Mucosa of descending colon (tissue), 3 donors: ENCODE data around the gene GPRC5B. TPM values are rescaled to one million over a fixed set of nuclear protein-coding genes. Genes with fewer than 3 reads are reported as not detected.

Experiments
- ATAC-seq: fragments of 200-7000 bp; cut with Tn5 transposase; one replicate; pipeline ENCODE4 v1.9.1; 2020; ENCODE audit warnings: mild to moderate bottlenecking, moderate library complexity
- DNase-seq, 3 donors: peaks; one replicate each; pipeline ENCODE4 v3.0.0-alpha.2; 2020
- H3K36me3 ChIP-seq: fragments of 200-600 bp; one replicate; pipeline ENCODE4 v1.8.0; 2021; ENCODE audit warnings: low read depth, mild to moderate bottlenecking
- H3K4me1 ChIP-seq: fragments of 200-600 bp; one replicate; pipeline ENCODE4 v1.8.0; 2021; ENCODE audit warnings: low read depth, mild to moderate bottlenecking
- H3K4me3 ChIP-seq: fragments of 200-600 bp; one replicate; pipeline ENCODE4 v1.8.0; 2021; ENCODE audit warnings: mild to moderate bottlenecking
- H3K9me3 ChIP-seq: fragments of 200-600 bp; one replicate; pipeline ENCODE4 v1.8.0; 2021; ENCODE audit warnings: mild to moderate bottlenecking
- intact Hi-C, 2 donors: fragments of 100-400 bp; cut with DNase I in 1 of 2; cut with micrococcal nuclease in 1 of 2; formaldehyde crosslinking; loops; one replicate each; pipeline versions ENCODE4 v1.11.0 to v1.11.1; 2022; cut with DNase I, micrococcal nuclease
- total RNA-seq, 3 donors: library from RNA; stranded (reverse); fragmentation: NEBNext Ultra II Directional in 2 of 3; extraction: Animal tissue kit (Norgen Biotek cat#: 25700) in 2 of 3; gene quantifications; one replicate each; pipeline versions ENCODE4 v1.2.1 to v1.2.4, GENCODE V29; 2021 to 2023
- TF ChIP-seq, protein P1 (sequence below): fragments of 200-600 bp; IDR thresholded peaks from one replicate; pipeline ENCODE4 v1.8.0; 2022; ENCODE audit warnings: antibody characterized with exemption, mild to moderate bottlenecking
- donor health status: DM: no; HTN: no; CAD: no; lungs with moderate emphysema.
- donor health status: DM: no; HTN: no; CAD: no.
- donor health status: DM: no; HTN: yes; CAD: no.

The GPRC5B gene
- total RNA-seq, 3 donors from 2014 or later, result 2.8 to 14.6 (median 6.2) TPM

DNA sequence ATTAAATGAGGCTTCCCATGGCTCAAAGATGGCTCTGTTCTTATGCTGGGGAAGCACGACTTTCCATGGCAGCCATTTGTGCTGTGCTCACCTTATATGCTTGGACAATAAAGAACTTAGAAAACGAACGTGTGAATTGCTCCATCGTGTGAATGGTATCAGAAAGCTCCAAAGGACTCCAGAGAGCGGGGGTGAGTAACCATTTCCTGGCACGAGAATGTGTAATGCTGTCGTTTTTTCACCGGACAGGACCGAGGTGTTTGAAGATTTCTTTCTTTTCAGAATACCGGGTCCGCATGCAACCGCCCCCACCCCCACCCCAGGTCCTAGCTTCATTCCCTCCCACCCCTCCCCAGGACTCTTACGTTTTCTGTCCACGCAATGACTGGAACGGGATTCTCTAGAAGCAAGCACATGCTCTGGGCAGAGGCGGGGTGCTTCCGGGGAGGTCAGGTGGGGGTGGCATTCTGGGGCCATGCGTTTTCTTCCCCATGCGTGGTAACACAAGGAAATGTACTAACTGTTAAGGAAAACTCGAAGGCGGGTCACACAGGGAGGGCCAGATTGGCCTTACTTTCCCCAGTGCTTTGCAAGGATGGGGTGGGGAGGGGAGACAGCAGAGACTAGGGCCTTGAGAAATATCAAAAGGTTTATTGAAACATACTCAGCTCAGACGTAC lies 26.2 kb downstream of the GPRC5B start:
- no peaks in the 10 kb centered on the region for H3K36me3 ChIP-seq
- H3K4me3 ChIP-seq, result no peak overlapping the region
- no peaks in the 10 kb centered on the region for H3K9me3 ChIP-seq
- H3K4me1 ChIP-seq, result no peaks in the 10 kb centered on the region
- TF ChIP-seq, protein P1, sequence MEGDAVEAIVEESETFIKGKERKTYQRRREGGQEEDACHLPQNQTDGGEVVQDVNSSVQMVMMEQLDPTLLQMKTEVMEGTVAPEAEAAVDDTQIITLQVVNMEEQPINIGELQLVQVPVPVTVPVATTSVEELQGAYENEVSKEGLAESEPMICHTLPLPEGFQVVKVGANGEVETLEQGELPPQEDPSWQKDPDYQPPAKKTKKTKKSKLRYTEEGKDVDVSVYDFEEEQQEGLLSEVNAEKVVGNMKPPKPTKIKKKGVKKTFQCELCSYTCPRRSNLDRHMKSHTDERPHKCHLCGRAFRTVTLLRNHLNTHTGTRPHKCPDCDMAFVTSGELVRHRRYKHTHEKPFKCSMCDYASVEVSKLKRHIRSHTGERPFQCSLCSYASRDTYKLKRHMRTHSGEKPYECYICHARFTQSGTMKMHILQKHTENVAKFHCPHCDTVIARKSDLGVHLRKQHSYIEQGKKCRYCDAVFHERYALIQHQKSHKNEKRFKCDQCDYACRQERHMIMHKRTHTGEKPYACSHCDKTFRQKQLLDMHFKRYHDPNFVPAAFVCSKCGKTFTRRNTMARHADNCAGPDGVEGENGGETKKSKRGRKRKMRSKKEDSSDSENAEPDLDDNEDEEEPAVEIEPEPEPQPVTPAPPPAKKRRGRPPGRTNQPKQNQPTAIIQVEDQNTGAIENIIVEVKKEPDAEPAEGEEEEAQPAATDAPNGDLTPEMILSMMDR, result no peak
- intact Hi-C loops, result no loop called here
- ATAC-seq, result no peak
- DNase-seq, result no peak

DNA sequence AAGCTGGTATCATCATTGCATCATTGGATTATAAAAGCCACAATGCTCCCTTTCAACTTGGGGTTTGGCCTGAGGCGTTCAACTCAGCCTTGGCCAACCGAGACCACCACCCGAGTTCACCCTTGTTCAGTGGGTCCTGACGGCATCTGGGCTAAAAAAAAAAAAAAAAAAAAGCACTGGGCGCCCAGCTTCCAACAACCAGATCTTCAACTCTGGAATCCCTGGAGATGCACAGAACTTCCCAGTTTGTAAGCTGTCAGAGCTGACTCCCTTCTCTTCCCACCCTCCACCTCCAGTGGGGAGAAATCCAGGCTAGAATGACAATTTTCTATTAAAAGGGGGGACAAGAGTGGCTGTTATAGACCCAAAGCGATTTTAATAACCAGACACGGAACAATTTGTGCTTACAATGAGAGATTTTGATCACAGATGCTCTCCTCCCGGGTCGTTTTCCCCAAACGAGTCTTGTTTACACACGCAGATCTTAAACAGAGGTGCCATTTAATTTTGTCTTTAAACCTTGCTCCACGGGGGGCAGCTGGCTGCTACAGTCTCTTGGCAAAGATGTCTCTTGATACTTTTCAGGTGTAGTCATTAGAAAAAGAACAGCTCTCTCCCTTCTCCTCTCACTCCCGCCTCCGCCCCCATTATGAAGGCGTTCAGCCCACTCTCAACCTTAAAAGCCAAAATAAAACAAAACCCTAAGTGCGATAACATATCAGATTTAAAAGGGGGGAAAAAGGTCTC lies 26.9 kb downstream of the GPRC5B start:
- intact Hi-C loops, result no loop called here
- no peaks in the 10 kb centered on the region for H3K9me3 ChIP-seq
- TF ChIP-seq, protein P1, result no peak
- no peak overlapping the region for H3K4me3 ChIP-seq
- DNase-seq (no peak), ATAC-seq (no peak)
- no peaks in the 10 kb centered on the region for H3K36me3 ChIP-seq
- no peaks in the 10 kb centered on the region for H3K4me1 ChIP-seq

DNA sequence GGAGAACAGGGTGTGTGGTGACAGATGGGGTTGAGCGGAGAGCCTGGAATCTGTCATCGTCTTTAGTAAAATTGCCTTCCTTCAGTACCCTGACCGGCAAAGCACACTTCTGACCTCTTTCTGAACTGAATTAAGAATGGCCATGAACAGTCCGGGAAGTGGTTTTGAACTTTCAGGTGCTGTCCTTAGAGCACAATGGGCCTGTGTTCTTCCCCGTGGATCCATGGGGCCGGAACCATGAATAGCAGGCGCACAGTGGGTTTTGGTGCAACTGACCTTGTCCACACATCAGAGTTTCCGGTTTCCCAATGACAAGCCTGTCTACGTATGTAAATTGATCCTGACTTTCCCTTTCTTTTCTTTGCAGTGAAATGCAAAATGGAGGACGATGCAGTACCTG lies 28.5 kb downstream of the GPRC5B start:
- TF ChIP-seq, protein P1, result no peak
- DNase-seq (no peak), ATAC-seq (no peak)
- H3K36me3 ChIP-seq, result no peaks in the 10 kb centered on the region
- H3K9me3 ChIP-seq, result no peaks in the 10 kb centered on the region
- intact Hi-C loops, result no loop called here
- H3K4me3 ChIP-seq, result no peak overlapping the region
- H3K4me1 ChIP-seq, result no peaks in the 10 kb centered on the region

DNA sequence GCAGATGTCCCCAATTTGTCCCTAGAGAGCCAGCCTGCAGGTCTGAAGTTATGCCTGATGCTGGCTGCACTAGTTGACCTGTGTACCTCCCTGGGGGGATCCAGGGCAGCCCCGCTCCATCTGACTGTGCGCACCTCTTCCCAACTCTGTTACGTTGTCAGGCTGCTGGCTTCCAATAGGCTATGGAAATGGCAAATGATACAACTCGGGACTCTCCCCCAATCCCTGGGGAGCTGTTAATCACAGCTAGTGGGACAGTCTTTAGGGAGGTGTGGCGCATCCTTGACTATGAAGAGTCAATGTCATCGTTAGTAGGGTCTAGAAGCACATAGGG lies 30.1 kb downstream of the GPRC5B start:
- no peak overlapping the region for H3K4me3 ChIP-seq
- DNase-seq (no peak), ATAC-seq (no peak)
- no peaks in the 10 kb centered on the region for H3K4me1 ChIP-seq
- intact Hi-C loops, result no loop called here
- H3K36me3 ChIP-seq, result no peaks in the 10 kb centered on the region
- H3K9me3 ChIP-seq, result no peaks in the 10 kb centered on the region
- TF ChIP-seq, protein P1, result no peak

DNA sequence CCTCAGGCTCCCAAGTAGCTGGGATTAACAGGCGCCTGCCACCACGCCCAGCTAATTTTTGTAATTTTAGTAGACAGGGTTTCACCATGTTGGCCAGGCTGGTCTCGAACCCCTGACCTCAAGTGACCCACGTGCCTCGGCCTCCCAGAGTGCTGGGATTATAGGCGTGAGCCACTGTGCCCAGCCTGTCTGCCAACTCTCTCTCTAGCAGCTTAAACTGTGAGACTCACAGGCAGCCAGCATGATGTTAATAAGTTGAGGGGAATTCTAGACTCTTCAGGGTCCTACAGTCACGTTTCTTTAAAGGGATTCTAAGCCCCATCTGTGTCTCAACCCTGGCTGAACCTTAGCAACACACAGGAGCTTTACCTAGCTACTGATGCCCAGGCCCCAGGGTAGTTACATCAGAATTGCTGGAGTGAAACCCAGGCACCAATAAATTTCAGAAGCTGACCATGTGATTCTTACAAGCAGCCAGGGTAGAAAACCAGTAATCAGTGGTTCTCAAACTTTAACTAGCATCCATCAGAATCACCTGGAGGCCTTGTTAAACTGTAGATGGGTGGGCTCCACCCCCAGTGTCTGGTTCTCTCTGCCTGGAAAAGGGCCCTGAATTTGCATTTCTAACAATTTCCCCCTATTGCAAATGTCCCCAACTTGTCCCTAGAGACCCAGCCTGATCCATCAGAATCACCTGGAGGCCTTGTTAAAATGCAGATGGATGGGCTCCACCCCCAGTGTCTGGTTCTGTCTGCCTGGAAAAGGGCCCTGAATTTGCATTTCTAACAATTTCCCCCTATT lies 30.7 kb downstream of the GPRC5B start:
- no peak overlapping the region for H3K4me3 ChIP-seq
- H3K36me3 ChIP-seq, result no peaks in the 10 kb centered on the region
- DNase-seq, result no peak
- no peak for ATAC-seq
- intact Hi-C loops, result no loop called here
- H3K4me1 ChIP-seq, result no peaks in the 10 kb centered on the region
- TF ChIP-seq, protein P1, result no peak
- no peaks in the 10 kb centered on the region for H3K9me3 ChIP-seq
